Activated naive CD8-positive, alpha-beta T cell treated with anti-CD3 and anti-CD28 coated beads, Interleukin-2, amount 50 U/mL, for 24 hours (primary cell): ENCODE measurements around the gene NAPB.
"Not testable (repeated sequence)": the region's sequence is repeated elsewhere in the genome, so short reads cannot be mapped to it uniquely, and the experiment has no call there.

Source experiments
- ATAC-seq: fragments of 150-1000 bp; cut with Tn5 transposase; one replicate; pipeline ENCODE4 v1.10.0; 2021
- DNase-seq: peaks from one replicate; pipeline ENCODE4 v3.0.0; 2021
- H3K27ac Mint-ChIP-seq: one replicate; pipeline ENCODE4 v1.8.0; 2021; ENCODE audit warnings: mild to moderate bottlenecking, mixed read lengths
- H3K27me3 Mint-ChIP-seq: one replicate; pipeline ENCODE4 v1.8.0; 2021; ENCODE audit warnings: mixed read lengths
- H3K36me3 Mint-ChIP-seq: one replicate; pipeline ENCODE4 v1.8.0; 2021; ENCODE audit warnings: low read depth, mixed read lengths
- H3K4me1 Mint-ChIP-seq: one replicate; pipeline ENCODE4 v1.8.0; 2021; ENCODE audit warnings: mixed read lengths
- H3K4me3 Mint-ChIP-seq: one replicate; pipeline ENCODE4 v1.8.0; 2021; ENCODE audit warnings: mild to moderate bottlenecking, moderate library complexity, mixed read lengths
- H3K9me3 Mint-ChIP-seq: one replicate; pipeline ENCODE4 v1.8.0; 2021; ENCODE audit warnings: mixed read lengths

NAPB gene

GRCh38 chr20:23420943-23421931 lies at the start of gene NAPB:
Gene NAPB, minus strand, starts transcription at chr20:23421488. Its CDS starts 86 bp downstream, at chr20:23421402.
- peak; percentile 100 for ATAC-seq
- DNase-seq: peak; percentile 95
- Mint-ChIP-seq H3K27ac (peak within 1 kb of the TSS; percentile 54), H3K9me3 (no peaks in the 10 kb centered on the region), H3K36me3 (no peaks in the 10 kb centered on the region), H3K4me3 (peak within 1 kb of the TSS; percentile 87), H3K4me1 (peaks cover 44% of the 10 kb centered on the region), H3K27me3 (no peaks in the 10 kb centered on the region)

GRCh38 chr20:23466961-23467360 lies 45.7 kb upstream of the NAPB start:
- not testable (repeated sequence) for DNase-seq, H3K36me3 Mint-ChIP-seq, H3K4me1 Mint-ChIP-seq, H3K4me3 Mint-ChIP-seq, H3K27me3 Mint-ChIP-seq, ATAC-seq, H3K27ac Mint-ChIP-seq
- H3K9me3 Mint-ChIP-seq: peaks cover 20% of the 10 kb centered on the region

- no peaks in the 10 kb centered on the region for H3K36me3 Mint-ChIP-seq
- H3K27ac Mint-ChIP-seq: no peak overlapping the region
- H3K4me3 Mint-ChIP-seq: no peak overlapping the region
- no peak for ATAC-seq
- peaks cover 8% of the 10 kb centered on the region for H3K9me3 Mint-ChIP-seq
- H3K27me3 Mint-ChIP-seq: peaks cover 5% of the 10 kb centered on the region
- peaks cover 15% of the 10 kb centered on the region for H3K4me1 Mint-ChIP-seq
- no peak for DNase-seq
Observed at GRCh38 chr20:23461180-23461579, 39.9 kb upstream of the NAPB start.

GRCh38 chr20:23459461-23460150 lies 38.3 kb upstream of the NAPB start:
- Mint-ChIP-seq H3K9me3 (peaks cover 3% of the 10 kb centered on the region), H3K27me3 (no peaks in the 10 kb centered on the region), H3K27ac (no peak overlapping the region), H3K36me3 (no peaks in the 10 kb centered on the region), H3K4me1 (peaks cover 20% of the 10 kb centered on the region), H3K4me3 (no peak overlapping the region)
- DNase-seq (no peak), ATAC-seq (no peak)

GRCh38 chr20:23456873-23457272 lies 35.6 kb upstream of the NAPB start:
- no peak for ATAC-seq
- Mint-ChIP-seq H3K27me3 (no peaks in the 10 kb centered on the region), H3K4me3 (no peak overlapping the region), H3K9me3 (no peaks in the 10 kb centered on the region), H3K36me3 (no peaks in the 10 kb centered on the region), H3K4me1 (peaks cover 20% of the 10 kb centered on the region), H3K27ac (no peak overlapping the region)
- DNase-seq: no peak

GRCh38 chr20:23456409-23456808 lies 35.1 kb upstream of the NAPB start:
- DNase-seq: no peak
- H3K27me3 Mint-ChIP-seq: no peaks in the 10 kb centered on the region
- H3K36me3 Mint-ChIP-seq: no peaks in the 10 kb centered on the region
- H3K4me1 Mint-ChIP-seq: peaks cover 20% of the 10 kb centered on the region
- H3K27ac Mint-ChIP-seq: no peak overlapping the region
- H3K4me3 Mint-ChIP-seq: no peak overlapping the region
- no peaks in the 10 kb centered on the region for H3K9me3 Mint-ChIP-seq
- ATAC-seq: no peak

GRCh38 chr20:23455639-23456038 lies 34.4 kb upstream of the NAPB start:
- DNase-seq (no peak), ATAC-seq (no peak)
- Mint-ChIP-seq H3K4me1 (peaks cover 17% of the 10 kb centered on the region), H3K4me3 (no peak overlapping the region), H3K27me3 (peaks cover 4% of the 10 kb centered on the region), H3K27ac (no peak overlapping the region), H3K9me3 (no peaks in the 10 kb centered on the region), H3K36me3 (no peaks in the 10 kb centered on the region)

- H3K4me3 Mint-ChIP-seq: no peak overlapping the region
- no peak overlapping the region for H3K27ac Mint-ChIP-seq
- H3K27me3 Mint-ChIP-seq: peaks cover 4% of the 10 kb centered on the region
- no peaks in the 10 kb centered on the region for H3K36me3 Mint-ChIP-seq
- H3K4me1 Mint-ChIP-seq: peaks cover 18% of the 10 kb centered on the region
- ATAC-seq (no peak), DNase-seq (no peak)
- H3K9me3 Mint-ChIP-seq: no peaks in the 10 kb centered on the region
Observed at GRCh38 chr20:23454816-23455215, 33.5 kb upstream of the NAPB start.

GRCh38 chr20:23453549-23454543 lies 32.6 kb upstream of the NAPB start:
- DNase-seq (no peak), ATAC-seq (no peak)
- no peaks in the 10 kb centered on the region for H3K36me3 Mint-ChIP-seq
- no peak overlapping the region for H3K4me3 Mint-ChIP-seq
- H3K27me3 Mint-ChIP-seq: peaks cover 4% of the 10 kb centered on the region
- H3K9me3 Mint-ChIP-seq: no peaks in the 10 kb centered on the region
- no peak overlapping the region for H3K27ac Mint-ChIP-seq
- H3K4me1 Mint-ChIP-seq: peaks cover 25% of the 10 kb centered on the region

GRCh38 chr20:23452776-23453175 lies 31.5 kb upstream of the NAPB start, which contains the start of gene CST11:
Gene CST11, minus strand, starts transcription at chr20:23452876. Its CDS starts 65 bp downstream, at chr20:23452811.
- peaks cover 4% of the 10 kb centered on the region for H3K27me3 Mint-ChIP-seq
- H3K27ac Mint-ChIP-seq: no peak within 1 kb of the TSS
- DNase-seq: no peak
- no peaks in the 10 kb centered on the region for H3K36me3 Mint-ChIP-seq
- H3K9me3 Mint-ChIP-seq: no peaks in the 10 kb centered on the region
- H3K4me1 Mint-ChIP-seq: peaks cover 25% of the 10 kb centered on the region
- no peak within 1 kb of the TSS for H3K4me3 Mint-ChIP-seq
- no peak for ATAC-seq

- Mint-ChIP-seq H3K27ac (no peak overlapping the region), H3K4me3 (no peak overlapping the region), H3K27me3 (peaks cover 4% of the 10 kb centered on the region), H3K36me3 (no peaks in the 10 kb centered on the region), H3K9me3 (no peaks in the 10 kb centered on the region), H3K4me1 (peaks cover 23% of the 10 kb centered on the region)
- DNase-seq (no peak), ATAC-seq (no peak)
Observed at GRCh38 chr20:23451956-23452487, 30.7 kb upstream of the NAPB start.

- Mint-ChIP-seq H3K4me1 (peaks cover 12% of the 10 kb centered on the region), H3K9me3 (no peaks in the 10 kb centered on the region), H3K36me3 (no peaks in the 10 kb centered on the region), H3K4me3 (no peak overlapping the region), H3K27ac (no peak overlapping the region), H3K27me3 (peaks cover 4% of the 10 kb centered on the region)
- no peak for ATAC-seq
- no peak for DNase-seq
Observed at GRCh38 chr20:23450877-23451276, 29.6 kb upstream of the NAPB start.

GRCh38 chr20:23449421-23449820 lies 28.1 kb upstream of the NAPB start:
- DNase-seq: no peak
- H3K4me1 Mint-ChIP-seq: peaks cover 9% of the 10 kb centered on the region
- no peak overlapping the region for H3K4me3 Mint-ChIP-seq
- peaks cover 4% of the 10 kb centered on the region for H3K27me3 Mint-ChIP-seq
- H3K9me3 Mint-ChIP-seq: no peaks in the 10 kb centered on the region
- no peak overlapping the region for H3K27ac Mint-ChIP-seq
- ATAC-seq: no peak
- no peaks in the 10 kb centered on the region for H3K36me3 Mint-ChIP-seq

- Mint-ChIP-seq H3K4me3 (no peak overlapping the region), H3K27ac (no peak overlapping the region), H3K36me3 (no peaks in the 10 kb centered on the region), H3K9me3 (no peaks in the 10 kb centered on the region), H3K27me3 (peaks cover 4% of the 10 kb centered on the region), H3K4me1 (peaks cover 9% of the 10 kb centered on the region)
- ATAC-seq (no peak), DNase-seq (no peak)
Observed at GRCh38 chr20:23448167-23448566, 26.9 kb upstream of the NAPB start.
